Mesodermal cell (in vitro differentiated cells): ENCODE measurements around the gene C2CD2L.

ENCODE experiments used
- H3K27ac ChIP-seq: 2 replicates; pipeline ENCODE4 v1.7.0; 2013; ENCODE audit warnings: mild to moderate bottlenecking, low read depth, low read length, moderate library complexity; ENCODE audit not compliant: severe bottlenecking
- H3K36me3 ChIP-seq: 2 replicates; pipeline ENCODE4 v1.7.1; 2013; ENCODE audit warnings: mild to moderate bottlenecking, low read length, moderate library complexity; ENCODE audit not compliant: control insufficient read depth, insufficient read depth
- H3K4me1 ChIP-seq: one replicate; pipeline ENCODE4 v1.7.1; 2013; ENCODE audit warnings: mild to moderate bottlenecking, low read length; ENCODE audit not compliant: insufficient read depth, control insufficient read depth, poor library complexity, severe bottlenecking
- H3K4me3 ChIP-seq: 2 replicates; pipeline ENCODE4 v1.7.0; 2013; ENCODE audit warnings: low read length, control low read depth, mild to moderate bottlenecking; ENCODE audit not compliant: insufficient read depth, poor library complexity, severe bottlenecking; ENCODE audit errors: extremely low read depth
- H3K9me3 ChIP-seq: 2 replicates; pipeline ENCODE4 v1.7.1; 2013; ENCODE audit warnings: mild to moderate bottlenecking, low read length, moderate library complexity; ENCODE audit not compliant: control insufficient read depth
- WGBS, 2 experiments: methylation state at CpG; one replicate each; pipeline ENCODE4 v1.1.5; 2013; ENCODE audit warnings: missing lambda C conversion rate in 2 of 2; ENCODE audit not compliant: insufficient coverage in 2 of 2; 5-methylcytosine and 5-hydroxymethylcytosine counted together

The C2CD2L gene

GRCh38 chr11:119116235-119116594 lies 9.1 kb downstream of the C2CD2L start:
- Histone ChIP-seq H3K27ac (no peak overlapping the region), H3K4me3 (no peak overlapping the region), H3K9me3 (no peaks in the 10 kb centered on the region), H3K4me1 (peaks cover 6% of the 10 kb centered on the region), H3K36me3 (peaks cover 62% of the 10 kb centered on the region)
- WGBS, 2 experiments, result 84 to 96% methylated on average over 7 to 9 of the region's 10 CpGs

DNA sequence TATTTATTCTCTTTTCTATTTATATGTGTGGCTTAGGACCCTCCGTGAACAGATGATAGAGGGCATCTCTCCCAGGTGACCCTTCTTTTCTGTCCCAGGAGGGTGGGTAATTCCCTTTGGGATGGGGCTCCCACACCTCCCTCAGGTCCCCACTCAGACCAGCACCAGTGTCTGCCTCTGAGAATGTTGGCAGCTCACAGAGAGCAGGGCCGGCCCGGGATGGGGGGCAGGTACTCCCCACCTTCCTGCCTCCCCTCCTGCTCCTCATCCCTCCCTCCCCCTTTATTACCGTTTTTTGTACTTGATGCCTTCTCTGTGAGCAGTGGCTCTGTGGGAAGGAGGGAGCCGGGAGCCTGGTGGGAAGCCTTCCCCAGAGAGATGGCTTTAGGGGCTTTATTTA lies 9.5 kb downstream of the C2CD2L start:
- Histone ChIP-seq H3K4me3 (no peak overlapping the region), H3K4me1 (peaks cover 6% of the 10 kb centered on the region), H3K9me3 (no peaks in the 10 kb centered on the region), H3K27ac (no peak overlapping the region), H3K36me3 (peaks cover 58% of the 10 kb centered on the region)
- 90 to 94% methylated on average over 2 to 4 of the region's 5 CpGs for WGBS, 2 experiments

- no peak overlapping the region for H3K4me3 ChIP-seq
- WGBS, 2 experiments, result 97 to 98% methylated on average over 3 of the region's 3 CpGs
- no peaks in the 10 kb centered on the region for H3K9me3 ChIP-seq
- H3K36me3 ChIP-seq, result peaks cover 52% of the 10 kb centered on the region
- no peak overlapping the region for H3K27ac ChIP-seq
- H3K4me1 ChIP-seq, result peaks cover 6% of the 10 kb centered on the region
Observed at GRCh38 chr11:119117004-119117706, 10.0 kb downstream of the C2CD2L start.

DNA sequence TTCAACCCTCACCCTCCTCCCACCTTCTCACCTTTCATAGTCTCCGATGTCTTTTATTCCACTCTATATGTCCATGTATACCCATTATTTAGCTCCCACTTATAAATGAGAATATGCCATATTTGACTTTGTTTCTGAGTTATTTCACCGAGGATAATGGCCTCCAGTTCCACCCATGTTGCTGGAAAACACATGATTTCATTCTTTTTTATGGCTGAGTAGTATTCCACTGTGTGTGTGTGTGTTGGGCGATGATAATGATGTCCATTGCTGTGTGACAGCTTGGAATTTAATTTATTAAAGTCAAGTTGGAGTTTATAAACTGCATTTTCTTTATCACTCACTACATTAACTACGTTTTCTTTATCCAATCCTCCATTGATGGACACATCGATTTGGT lies 11.1 kb downstream of the C2CD2L start:
- 100% methylated on average over 1 to 2 of the region's 5 CpGs for WGBS, 2 experiments
- H3K4me3 ChIP-seq, result no peak overlapping the region

DNA sequence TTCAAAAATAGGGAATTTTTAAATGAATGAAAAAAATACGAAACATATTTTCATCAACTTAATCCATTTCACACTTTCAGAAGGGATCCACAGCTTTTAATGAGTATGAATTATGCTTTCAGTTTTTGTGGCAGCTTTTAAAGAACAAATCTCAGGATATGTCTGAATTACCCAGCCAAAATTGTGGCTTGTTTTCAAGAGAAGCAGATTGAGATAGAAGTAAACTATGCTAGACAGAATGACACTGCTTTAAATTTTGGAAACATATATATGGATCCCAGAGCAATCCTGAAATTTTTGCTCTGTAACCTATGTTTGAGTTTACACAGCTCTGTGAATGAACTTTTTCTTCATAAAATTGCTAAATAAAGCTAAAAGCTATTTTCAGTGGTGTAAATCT lies 11.8 kb downstream of the C2CD2L start:
- Histone ChIP-seq H3K27ac (no peak overlapping the region), H3K36me3 (peaks cover 39% of the 10 kb centered on the region), H3K9me3 (no peaks in the 10 kb centered on the region), H3K4me1 (peaks cover 4% of the 10 kb centered on the region), H3K4me3 (no peak overlapping the region)
- no CpG with 5 or more reads among the region's 1 CpG for WGBS, 2 experiments

More for the DNA sequence above, 11.1 kb downstream of the C2CD2L start:
- peaks cover 5% of the 10 kb centered on the region for H3K4me1 ChIP-seq
- no peaks in the 10 kb centered on the region for H3K9me3 ChIP-seq
- peaks cover 43% of the 10 kb centered on the region for H3K36me3 ChIP-seq
- H3K27ac ChIP-seq, result no peak overlapping the region

DNA sequence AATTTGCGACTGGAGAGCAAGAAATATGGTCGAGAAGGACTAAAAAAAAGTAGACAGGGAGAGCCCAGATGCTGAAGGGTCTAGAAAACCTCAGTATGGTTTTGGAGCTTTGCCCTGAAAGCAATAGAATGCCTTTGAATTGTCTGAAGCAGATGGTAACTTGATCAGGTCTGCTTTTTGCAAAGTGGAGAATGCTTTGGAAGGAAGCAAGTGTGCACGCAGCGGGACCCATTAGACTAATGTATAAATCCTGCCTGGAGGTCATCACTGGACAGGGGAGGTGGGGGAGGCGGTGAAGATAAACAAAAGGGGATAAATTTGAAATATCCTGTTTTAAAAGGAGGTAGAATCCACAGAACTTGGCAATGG lies 13.5 kb downstream of the C2CD2L start:
- Histone ChIP-seq H3K36me3 (peaks cover 31% of the 10 kb centered on the region), H3K9me3 (no peaks in the 10 kb centered on the region), H3K4me3 (peak overlapping the region; percentile 89), H3K27ac (no peak overlapping the region), H3K4me1 (peaks cover 4% of the 10 kb centered on the region)
- WGBS, 2 experiments, result 68 to 74% methylated on average over 5 of the region's 5 CpGs

- Histone ChIP-seq H3K27ac (peak within 1 kb of the TSS; percentile 43), H3K4me1 (peaks cover 4% of the 10 kb centered on the region), H3K36me3 (peaks cover 28% of the 10 kb centered on the region), H3K4me3 (peak within 1 kb of the TSS; percentile 89), H3K9me3 (no peaks in the 10 kb centered on the region)
- 0 to 1% methylated on average over 46 to 49 of the region's 54 CpGs for WGBS, 2 experiments
Observed at GRCh38 chr11:119121008-119121810, 14.1 kb downstream of the C2CD2L start, which contains the start of gene HINFP. Gene HINFP (plus strand): TSS chr11:119121580. CDS start chr11:119126945, 5,365 bp downstream.

DNA sequence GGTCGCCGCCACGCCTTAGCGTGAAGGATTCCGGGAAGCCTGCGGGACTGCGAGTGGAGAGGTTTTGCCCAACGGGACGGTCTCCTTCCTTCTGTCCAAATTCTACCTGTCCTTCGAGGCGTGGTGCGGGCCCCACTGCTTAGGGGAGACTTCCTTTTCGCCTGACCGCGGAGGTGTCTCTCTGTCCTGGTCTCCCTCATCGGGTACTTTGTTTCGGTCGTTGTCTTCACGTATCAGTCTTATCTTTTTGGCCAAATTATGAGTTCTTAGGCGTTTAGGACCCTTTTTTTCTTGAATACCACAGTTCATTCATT lies 14.6 kb downstream of the C2CD2L start:
- Histone ChIP-seq H3K4me3 (peak overlapping the region; percentile 89), H3K9me3 (no peaks in the 10 kb centered on the region), H3K27ac (peak overlapping the region; percentile 18), H3K36me3 (peaks cover 32% of the 10 kb centered on the region), H3K4me1 (peaks cover 4% of the 10 kb centered on the region)
- 0 to 1% methylated on average over 16 to 19 of the region's 20 CpGs for WGBS, 2 experiments

DNA sequence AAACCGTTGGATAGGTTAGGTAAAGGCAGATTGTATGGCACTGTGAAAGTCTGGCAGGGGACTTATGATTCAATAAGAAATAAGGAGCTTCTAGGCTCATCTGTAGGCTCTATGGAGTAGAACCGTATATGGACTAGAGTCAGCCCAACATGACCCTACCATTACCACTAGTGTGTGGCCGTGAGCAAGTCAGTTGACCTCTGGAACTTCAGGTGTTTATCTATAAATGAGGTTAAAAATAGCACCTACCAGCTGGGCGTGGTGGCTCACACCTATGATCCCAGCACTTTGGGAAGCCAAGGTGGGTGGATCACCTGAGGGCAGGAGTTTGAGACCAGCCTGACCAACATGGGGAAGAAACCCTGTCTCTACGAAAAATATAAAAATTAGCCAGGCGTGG lies 18.7 kb downstream of the C2CD2L start:
- WGBS, 2 experiments, result 95 to 100% methylated on average over 4 of the region's 6 CpGs
- H3K36me3 ChIP-seq, result peaks cover 42% of the 10 kb centered on the region
- H3K4me1 ChIP-seq, result peaks cover 8% of the 10 kb centered on the region
- H3K9me3 ChIP-seq, result no peaks in the 10 kb centered on the region
- no peak overlapping the region for H3K4me3 ChIP-seq
- H3K27ac ChIP-seq, result no peak overlapping the region

- H3K27ac ChIP-seq, result no peak overlapping the region
- H3K4me1 ChIP-seq, result peaks cover 8% of the 10 kb centered on the region
- H3K36me3 ChIP-seq, result peaks cover 51% of the 10 kb centered on the region
- H3K4me3 ChIP-seq, result no peak overlapping the region
- no peaks in the 10 kb centered on the region for H3K9me3 ChIP-seq
- WGBS, 2 experiments, result 93 to 96% methylated on average over 3 to 4 of the region's 5 CpGs
Observed at GRCh38 chr11:119126675-119127268, 19.6 kb downstream of the C2CD2L start.
